K562 (cell line): Measurements from ENCODE around the gene PPT1. TPM values are rescaled to one million over a fixed set of nuclear protein-coding genes. Genes with fewer than 3 reads are reported as not detected.

Experiments used
- CXXC5 ChIP-seq: fragments of 250-450 bp; sonication (Bioruptor Pico); IDR thresholded peaks from 2 replicates; pipeline ENCODE4 v1.8.0; 2022; ENCODE audit warnings: inconsistent platforms, mild to moderate bottlenecking, moderate library complexity
- HLTF ChIP-seq: fragments of 450-650 bp; IDR thresholded peaks from 2 replicates; pipeline ENCODE4 v1.6.1; 2016
- POLR2A ChIP-seq: fragments of 450-650 bp; conservative IDR thresholded peaks from 2 replicates; pipeline ENCODE4 v1.6.1; 2016
- POLR2B ChIP-seq: fragments of 450-650 bp; IDR thresholded peaks from 2 replicates; pipeline ENCODE4 v1.6.1; 2018; ENCODE audit warnings: low read depth; ENCODE audit not compliant: partially characterized antibody
- ZNF354B ChIP-seq: fragments of 250-450 bp; sonication (Bioruptor Pico); IDR thresholded peaks from 2 replicates; pipeline ENCODE4 v1.4.0; 2020
- ZNF384 ChIP-seq: IDR thresholded peaks from 2 replicates; pipeline ENCODE4 v1.6.1; 2012; ENCODE audit warnings: low read depth, low read length, improper control_type of control experiment
- polyA plus RNA-seq, 8 experiments: library from polyadenylated mRNA; depleted of rRNA in 4 of 8; stranded (reverse) in 5 of 8; unstranded in 3 of 8; fragments of >200 nt; fragmentation: Nextera tagmentation in 2 of 8; fragmentation: Illumina TruSeq in 1 of 8; extraction: Ambion mirVana in 2 of 8; extraction: Trizol in 1 of 8; gene quantifications; 2 replicates each; pipeline versions ENCODE4 v1.2.1 to v1.2.3, GENCODE V29; 2011 to 2014; ENCODE audit warnings: inconsistent platforms in 1 of 8, missing spikeins in 1 of 8
- total RNA-seq, 7 experiments: library from RNA; depleted of rRNA in 6 of 7; stranded (reverse); fragments of >200 nt in 6 of 7; fragmentation: Illumina TruSeq in 2 of 7; extraction: Trizol in 2 of 7; gene quantifications; 2 replicates each; pipeline versions ENCODE4 v1.2.1 to v1.2.3, GENCODE V29; 2011 to 2021; ENCODE audit warnings: low replicate concordance in 1 of 7
- TF ChIP-seq, protein P1 (sequence below): fragments of 450-650 bp; IDR thresholded peaks from 2 replicates; pipeline ENCODE4 v1.6.1; 2017; ENCODE audit warnings: antibody characterized with exemption, mild to moderate bottlenecking
- TF ChIP-seq, protein P2 (sequence below): fragments of 450-650 bp; IDR thresholded peaks from 2 replicates; pipeline ENCODE4 v1.6.1; 2018; ENCODE audit warnings: mild to moderate bottlenecking, low read depth; ENCODE audit not compliant: partially characterized antibody

PPT1 gene
- total and polyA plus RNA-seq, 9 of the 15 experiments (the other 6 are each of a cell fraction or from before 2014, with no cell fraction given): 72.2 to 285 (median 143) TPM

DNA sequence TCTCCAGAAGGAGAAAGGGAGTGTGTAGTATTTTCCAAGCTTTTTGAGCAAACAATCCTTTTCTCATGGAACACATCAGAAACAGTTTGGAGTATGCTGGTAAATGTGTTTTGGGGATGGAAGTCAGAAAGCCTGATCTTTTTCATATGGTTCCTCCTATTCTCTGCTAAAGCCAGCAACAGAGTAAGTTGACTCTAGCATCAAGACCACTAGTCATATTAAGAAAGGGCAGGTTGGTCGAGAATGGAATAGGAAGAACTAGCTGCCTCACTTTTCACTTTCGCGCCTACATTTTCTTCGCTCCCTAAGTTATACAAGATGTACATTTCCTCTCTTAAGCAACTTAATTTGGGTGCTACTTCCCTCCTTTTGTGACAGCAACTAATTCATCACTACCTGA lies 24.0 kb downstream of the PPT1 start (continued):
- TF ChIP-seq, protein P1, sequence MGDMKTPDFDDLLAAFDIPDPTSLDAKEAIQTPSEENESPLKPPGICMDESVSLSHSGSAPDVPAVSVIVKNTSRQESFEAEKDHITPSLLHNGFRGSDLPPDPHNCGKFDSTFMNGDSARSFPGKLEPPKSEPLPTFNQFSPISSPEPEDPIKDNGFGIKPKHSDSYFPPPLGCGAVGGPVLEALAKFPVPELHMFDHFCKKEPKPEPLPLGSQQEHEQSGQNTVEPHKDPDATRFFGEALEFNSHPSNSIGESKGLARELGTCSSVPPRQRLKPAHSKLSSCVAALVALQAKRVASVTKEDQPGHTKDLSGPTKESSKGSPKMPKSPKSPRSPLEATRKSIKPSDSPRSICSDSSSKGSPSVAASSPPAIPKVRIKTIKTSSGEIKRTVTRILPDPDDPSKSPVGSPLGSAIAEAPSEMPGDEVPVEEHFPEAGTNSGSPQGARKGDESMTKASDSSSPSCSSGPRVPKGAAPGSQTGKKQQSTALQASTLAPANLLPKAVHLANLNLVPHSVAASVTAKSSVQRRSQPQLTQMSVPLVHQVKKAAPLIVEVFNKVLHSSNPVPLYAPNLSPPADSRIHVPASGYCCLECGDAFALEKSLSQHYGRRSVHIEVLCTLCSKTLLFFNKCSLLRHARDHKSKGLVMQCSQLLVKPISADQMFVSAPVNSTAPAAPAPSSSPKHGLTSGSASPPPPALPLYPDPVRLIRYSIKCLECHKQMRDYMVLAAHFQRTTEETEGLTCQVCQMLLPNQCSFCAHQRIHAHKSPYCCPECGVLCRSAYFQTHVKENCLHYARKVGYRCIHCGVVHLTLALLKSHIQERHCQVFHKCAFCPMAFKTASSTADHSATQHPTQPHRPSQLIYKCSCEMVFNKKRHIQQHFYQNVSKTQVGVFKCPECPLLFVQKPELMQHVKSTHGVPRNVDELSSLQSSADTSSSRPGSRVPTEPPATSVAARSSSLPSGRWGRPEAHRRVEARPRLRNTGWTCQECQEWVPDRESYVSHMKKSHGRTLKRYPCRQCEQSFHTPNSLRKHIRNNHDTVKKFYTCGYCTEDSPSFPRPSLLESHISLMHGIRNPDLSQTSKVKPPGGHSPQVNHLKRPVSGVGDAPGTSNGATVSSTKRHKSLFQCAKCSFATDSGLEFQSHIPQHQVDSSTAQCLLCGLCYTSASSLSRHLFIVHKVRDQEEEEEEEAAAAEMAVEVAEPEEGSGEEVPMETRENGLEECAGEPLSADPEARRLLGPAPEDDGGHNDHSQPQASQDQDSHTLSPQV: no peak
- TF ChIP-seq ZNF384 (no peak), HLTF (no peak), CXXC5 (no peak), POLR2A (peak; percentile 49), ZNF354B (no peak), POLR2B (peak; percentile 61)
- TF ChIP-seq, protein P2, sequence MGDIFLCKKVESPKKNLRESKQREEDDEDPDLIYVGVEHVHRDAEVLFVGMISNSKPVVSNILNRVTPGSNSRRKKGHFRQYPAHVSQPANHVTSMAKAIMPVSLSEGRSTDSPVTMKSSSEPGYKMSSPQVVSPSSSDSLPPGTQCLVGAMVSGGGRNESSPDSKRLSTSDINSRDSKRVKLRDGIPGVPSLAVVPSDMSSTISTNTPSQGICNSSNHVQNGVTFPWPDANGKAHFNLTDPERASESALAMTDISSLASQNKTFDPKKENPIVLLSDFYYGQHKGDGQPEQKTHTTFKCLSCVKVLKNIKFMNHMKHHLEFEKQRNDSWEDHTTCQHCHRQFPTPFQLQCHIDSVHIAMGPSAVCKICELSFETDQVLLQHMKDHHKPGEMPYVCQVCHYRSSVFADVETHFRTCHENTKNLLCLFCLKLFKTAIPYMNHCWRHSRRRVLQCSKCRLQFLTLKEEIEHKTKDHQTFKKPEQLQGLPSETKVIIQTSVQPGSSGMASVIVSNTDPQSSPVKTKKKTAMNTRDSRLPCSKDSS: no peak
